H9 (cell line): ENCODE results near the gene CACNB2. TPM values are rescaled to one million over a fixed set of nuclear protein-coding genes. Genes with fewer than 3 reads are reported as not detected.

Experiments
- DNase-seq: peaks from one replicate; pipeline ENCODE4 v3.0.0-alpha.2; 2017
- H2AFZ ChIP-seq: one replicate; pipeline ENCODE4 v1.6.1; 2013; ENCODE audit warnings: mild to moderate bottlenecking, low read length, control low read depth, moderate library complexity
- H2AK5ac ChIP-seq: 2 replicates; pipeline ENCODE4 v1.6.1; 2013; ENCODE audit warnings: low read length, control low read depth, mixed read lengths; ENCODE audit not compliant: insufficient read length
- H2BK120ac ChIP-seq: one replicate; pipeline ENCODE4 v1.6.1; 2013; ENCODE audit warnings: low read depth, mild to moderate bottlenecking, low read length, control low read depth, inconsistent platforms; ENCODE audit not compliant: poor library complexity, severe bottlenecking
- H2BK12ac ChIP-seq: 2 replicates; pipeline ENCODE4 v1.6.1; 2013; ENCODE audit warnings: low read length, control low read depth, mixed read lengths, low read depth; ENCODE audit not compliant: insufficient read length
- H2BK15ac ChIP-seq: 2 replicates; pipeline ENCODE4 v1.6.1; 2013; ENCODE audit warnings: low read depth, low read length, control low read depth
- H2BK20ac ChIP-seq: one replicate; pipeline ENCODE4 v1.6.1; 2013; ENCODE audit warnings: low read depth, mild to moderate bottlenecking, low read length, control low read depth, inconsistent platforms; ENCODE audit not compliant: poor library complexity, severe bottlenecking
- H2BK5ac ChIP-seq: 2 replicates; pipeline ENCODE4 v1.6.1; 2013; ENCODE audit warnings: low read length, control low read depth, mixed read lengths; ENCODE audit not compliant: insufficient read length
- H3K14ac ChIP-seq: 2 replicates; pipeline ENCODE4 v1.6.1; 2013; ENCODE audit warnings: low read length, control low read depth; ENCODE audit not compliant: insufficient read depth
- H3K18ac ChIP-seq: 2 replicates; pipeline ENCODE4 v1.6.1; 2013; ENCODE audit warnings: low read depth, mild to moderate bottlenecking, mixed read lengths, low read length, control low read depth; ENCODE audit not compliant: insufficient read length
- H3K23ac ChIP-seq: 2 replicates; pipeline ENCODE4 v1.6.1; 2013; ENCODE audit warnings: low read length, control low read depth, mixed read lengths, low read depth; ENCODE audit not compliant: insufficient read length
- H3K23me2 ChIP-seq: 2 replicates; pipeline ENCODE4 v1.6.1; 2013; ENCODE audit warnings: low read depth, mild to moderate bottlenecking, mixed read lengths, low read length, control low read depth; ENCODE audit not compliant: insufficient read length, poor library complexity, severe bottlenecking
- H3K27ac ChIP-seq: 2 replicates; pipeline ENCODE4 v1.5.1; 2013; ENCODE audit warnings: low read length, control low read depth, mixed read lengths, low read depth; ENCODE audit not compliant: insufficient read length
- H3K27me3 ChIP-seq: 2 replicates; pipeline ENCODE4 v1.6.1; 2013; ENCODE audit warnings: low read length, control low read depth, inconsistent platforms; ENCODE audit not compliant: insufficient read depth
- H3K4ac ChIP-seq: 2 replicates; pipeline ENCODE4 v1.6.1; 2013; ENCODE audit warnings: low read depth, mild to moderate bottlenecking, control low read depth, inconsistent platforms, low read length, moderate library complexity
- H3K4me1 ChIP-seq: 2 replicates; pipeline ENCODE4 v1.6.1; 2013; ENCODE audit warnings: low read length, control low read depth, inconsistent platforms; ENCODE audit not compliant: insufficient read depth
- H3K4me2 ChIP-seq: 2 replicates; pipeline ENCODE4 v1.6.1; 2013; ENCODE audit warnings: low read length, control low read depth, mixed read lengths; ENCODE audit not compliant: insufficient read length, insufficient read depth
- H3K56ac ChIP-seq: 2 replicates; pipeline ENCODE4 v1.6.1; 2013; ENCODE audit warnings: low read depth, mild to moderate bottlenecking, mixed read lengths, low read length, control low read depth; ENCODE audit not compliant: insufficient read length
- H3K79me1 ChIP-seq: 2 replicates; pipeline ENCODE4 v1.6.1; 2013; ENCODE audit warnings: low read depth, mild to moderate bottlenecking, moderate library complexity, low read length, control low read depth, inconsistent platforms; ENCODE audit not compliant: insufficient read depth, poor library complexity, severe bottlenecking
- H3K79me2 ChIP-seq: 2 replicates; pipeline ENCODE4 v1.6.1; 2013; ENCODE audit warnings: low read length, control low read depth, inconsistent platforms; ENCODE audit not compliant: insufficient read depth
- H3K9ac ChIP-seq: 2 replicates; pipeline ENCODE4 v1.6.1; 2013; ENCODE audit warnings: low read length, control low read depth, mixed read lengths; ENCODE audit not compliant: insufficient read length; ENCODE audit errors: extremely low read depth
- H3K9me3 ChIP-seq: one replicate; pipeline ENCODE4 v1.6.1; 2013; ENCODE audit warnings: low read depth, low read length, inconsistent platforms; ENCODE audit not compliant: control insufficient read depth
- H3T11ph ChIP-seq: one replicate; pipeline ENCODE4 v1.6.1; 2013; ENCODE audit warnings: mild to moderate bottlenecking, low read length, control low read depth, inconsistent platforms
- H4K20me1 ChIP-seq: one replicate; pipeline ENCODE4 v1.6.1; 2013; ENCODE audit not compliant: control insufficient read depth, insufficient read length, insufficient read depth
- H4K5ac ChIP-seq: 2 replicates; pipeline ENCODE4 v1.6.1; 2013; ENCODE audit warnings: low read depth, mild to moderate bottlenecking, mixed read lengths, low read length, control low read depth; ENCODE audit not compliant: insufficient read length
- H4K8ac ChIP-seq: replicated peaks from 2 replicates; pipeline ENCODE4 v1.6.1; 2013; ENCODE audit warnings: low read length, control low read depth, mixed read lengths, low read depth; ENCODE audit not compliant: insufficient read length
- H4K91ac ChIP-seq: 2 replicates; pipeline ENCODE4 v1.6.1; 2013; ENCODE audit warnings: low read depth, mild to moderate bottlenecking, moderate library complexity, mixed read lengths, low read length, control low read depth; ENCODE audit not compliant: insufficient read length
- H3K27ac Mint-ChIP-seq, 3 experiments: 2 replicates in 2 of 3; 3 replicates in 1 of 3; pipeline ENCODE4 v1.8.0; 2020 to 2021; ENCODE audit warnings: mixed read lengths in 3 of 3, mild to moderate bottlenecking in 1 of 3, moderate library complexity in 1 of 3
- H3K27me3 Mint-ChIP-seq: 2 replicates; pipeline ENCODE4 v1.8.0; 2021; ENCODE audit warnings: low read depth, mild to moderate bottlenecking, moderate library complexity, mixed read lengths
- H3K36me3 Mint-ChIP-seq, 3 experiments: 2 replicates in 2 of 3; 3 replicates in 1 of 3; pipeline ENCODE4 v1.8.0; 2020 to 2021; ENCODE audit warnings: low read depth in 3 of 3, mixed read lengths in 3 of 3; ENCODE audit not compliant: insufficient read depth in 1 of 3
- H3K4me1 Mint-ChIP-seq, 2 experiments: 2 replicates each; pipeline ENCODE4 v1.8.0; 2020; ENCODE audit warnings: mixed read lengths in 2 of 2
- H3K4me3 Mint-ChIP-seq, 2 experiments: 2 replicates in 1 of 2; 3 replicates in 1 of 2; pipeline ENCODE4 v1.8.0; 2020 to 2021; ENCODE audit warnings: mild to moderate bottlenecking in 2 of 2, mixed read lengths in 2 of 2, moderate library complexity in 1 of 2
- H3K9me3 Mint-ChIP-seq, 2 experiments: 2 replicates in 1 of 2; 3 replicates in 1 of 2; pipeline ENCODE4 v1.8.0; 2020; ENCODE audit warnings: mild to moderate bottlenecking in 2 of 2, mixed read lengths in 2 of 2, moderate library complexity in 1 of 2
- CTCF ChIP-seq: fragments of 200-600 bp; sonication (generic); conservative IDR thresholded peaks from 3 replicates; pipeline ENCODE4 v1.8.0; 2021; ENCODE audit warnings: antibody characterized with exemption, mild to moderate bottlenecking
- WGBS: extraction: QIAGEN DNeasy Blood & Tissue Kit; methylation state at CpG from one replicate; pipeline ENCODE4 v1.1.7; 2013; ENCODE audit warnings: missing lambda C conversion rate, low lambda C conversion rate, mixed read lengths; ENCODE audit not compliant: insufficient read length; ENCODE audit errors: extremely low coverage; 5-methylcytosine and 5-hydroxymethylcytosine counted together
- total RNA-seq: library from RNA; stranded (reverse); gene quantifications from 2 replicates; pipeline ENCODE4 v1.2.1, GENCODE V29; 2021

CACNB2 gene
- total RNA-seq, 1 experiment from 2014 or later = 2.6 TPM

DNA sequence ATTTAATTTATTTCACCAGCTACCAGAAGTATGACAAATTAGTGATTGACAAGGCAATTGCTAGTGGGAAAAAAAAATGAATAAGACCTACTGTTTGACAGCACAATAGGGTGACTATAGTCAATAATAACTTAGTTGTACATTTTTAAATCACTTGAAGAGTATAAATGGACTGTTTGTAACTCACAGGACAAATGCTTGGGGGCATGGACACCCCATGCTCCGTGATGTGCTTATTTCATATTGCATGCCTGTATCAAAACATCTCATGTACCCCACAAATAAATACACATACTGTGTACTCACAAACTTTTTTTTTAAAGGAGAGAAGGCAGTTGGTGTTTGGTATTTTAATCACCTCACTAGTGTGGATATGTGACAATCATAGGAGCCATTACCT lies 181.1 kb downstream of the CACNB2 start:
- H3K23ac ChIP-seq = no peak overlapping the region
- no peak overlapping the region for H3K4ac ChIP-seq
- no peak overlapping the region for H3K4me2 ChIP-seq
- H3K9me3 Mint-ChIP-seq = no peaks in the 10 kb centered on the region; a peak in 1 of 5 replicates
- no peaks in the 10 kb centered on the region for H3K79me2 ChIP-seq
- H3K27me3 ChIP-seq = no peaks in the 10 kb centered on the region
- no peak overlapping the region for H2BK5ac ChIP-seq
- H3K14ac ChIP-seq = no peak overlapping the region
- H4K5ac ChIP-seq = no peak overlapping the region
- H3K9me3 ChIP-seq = no peaks in the 10 kb centered on the region
- no peak overlapping the region for H2BK12ac ChIP-seq
- no peak overlapping the region for H2BK15ac ChIP-seq
- TF ChIP-seq CTCF = no peak
- H2BK120ac ChIP-seq = no peak overlapping the region
- H2BK20ac ChIP-seq = no peak overlapping the region
- no peak overlapping the region for H3K27ac ChIP-seq
- no CpG with 5 or more reads among the region's 1 CpG for WGBS
- no peaks in the 10 kb centered on the region for H3K36me3 Mint-ChIP-seq
- H3K4me1 Mint-ChIP-seq = peaks cover 0 to 3% of the 10 kb centered on the region in 2 experiments; a peak in 1 of 4 replicates
- H2AK5ac ChIP-seq = no peak overlapping the region
- no peak overlapping the region for H4K91ac ChIP-seq
- peaks cover 2% of the 10 kb centered on the region; the same call in 1 of the 2 replicates for H3K27me3 Mint-ChIP-seq
- H3K27ac Mint-ChIP-seq = no peak overlapping the region
- no peak overlapping the region for H3K4me3 Mint-ChIP-seq
- H2AFZ ChIP-seq = no peak overlapping the region
- DNase-seq = no peak
- no peaks in the 10 kb centered on the region for H3K23me2 ChIP-seq
- no peak overlapping the region for H3K9ac ChIP-seq
- H3K18ac ChIP-seq = no peak overlapping the region
- H3K4me1 ChIP-seq = no peaks in the 10 kb centered on the region; the same call in 1 of the 2 replicates
- H4K20me1 ChIP-seq = peaks cover 3% of the 10 kb centered on the region
- H3T11ph ChIP-seq = no peak overlapping the region
- H4K8ac ChIP-seq = no peak overlapping the region
- no peaks in the 10 kb centered on the region for H3K79me1 ChIP-seq
- no peak overlapping the region for H3K56ac ChIP-seq
